22Rv1 (cell line): ENCODE measurements around the gene PTPRR.

Source experiments
- ZFX ChIP-seq: fragments of 450-650 bp; IDR thresholded peaks from 2 replicates; pipeline ENCODE4 v1.6.1; 2017; ENCODE audit warnings: antibody characterized with exemption, borderline replicate concordance
- TF ChIP-seq, protein P1 (sequence below): fragments of 450-650 bp; IDR thresholded peaks from 2 replicates; pipeline ENCODE4 v1.5.1; 2017; ENCODE audit warnings: mild to moderate bottlenecking

DNA sequence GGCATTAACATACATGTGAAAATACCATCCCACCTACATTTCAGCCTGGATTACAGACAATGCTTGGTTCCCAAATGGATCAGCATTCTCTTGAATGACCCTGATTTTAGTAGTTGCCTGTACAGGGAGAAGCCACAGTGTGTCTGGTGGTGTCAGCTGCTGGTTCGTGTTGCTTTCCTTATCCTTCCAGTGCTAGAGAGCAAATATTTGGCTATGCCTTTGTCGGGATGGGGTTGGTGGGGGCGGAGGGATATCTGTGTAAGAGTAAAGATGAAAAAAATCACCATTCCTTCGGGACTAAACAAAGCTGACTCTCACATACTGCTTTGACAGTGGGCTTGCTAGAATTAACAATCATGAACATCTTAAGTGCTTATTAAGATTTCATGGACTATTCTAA lies 96.0 kb downstream of the PTPRR start:
- TF ChIP-seq, protein P1, sequence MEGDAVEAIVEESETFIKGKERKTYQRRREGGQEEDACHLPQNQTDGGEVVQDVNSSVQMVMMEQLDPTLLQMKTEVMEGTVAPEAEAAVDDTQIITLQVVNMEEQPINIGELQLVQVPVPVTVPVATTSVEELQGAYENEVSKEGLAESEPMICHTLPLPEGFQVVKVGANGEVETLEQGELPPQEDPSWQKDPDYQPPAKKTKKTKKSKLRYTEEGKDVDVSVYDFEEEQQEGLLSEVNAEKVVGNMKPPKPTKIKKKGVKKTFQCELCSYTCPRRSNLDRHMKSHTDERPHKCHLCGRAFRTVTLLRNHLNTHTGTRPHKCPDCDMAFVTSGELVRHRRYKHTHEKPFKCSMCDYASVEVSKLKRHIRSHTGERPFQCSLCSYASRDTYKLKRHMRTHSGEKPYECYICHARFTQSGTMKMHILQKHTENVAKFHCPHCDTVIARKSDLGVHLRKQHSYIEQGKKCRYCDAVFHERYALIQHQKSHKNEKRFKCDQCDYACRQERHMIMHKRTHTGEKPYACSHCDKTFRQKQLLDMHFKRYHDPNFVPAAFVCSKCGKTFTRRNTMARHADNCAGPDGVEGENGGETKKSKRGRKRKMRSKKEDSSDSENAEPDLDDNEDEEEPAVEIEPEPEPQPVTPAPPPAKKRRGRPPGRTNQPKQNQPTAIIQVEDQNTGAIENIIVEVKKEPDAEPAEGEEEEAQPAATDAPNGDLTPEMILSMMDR: no peak
- no peak for TF ChIP-seq ZFX
